Sigmoid colon (tissue), 7 donors: ENCODE data around the gene SOBP. TPM values are rescaled to one million over a fixed set of nuclear protein-coding genes. Genes with fewer than 3 reads are reported as not detected.
A peak's percentile ranks its signal among the peaks of the same experiment; 100 is the strongest.

Experiments used
- DNase-seq: peaks from one replicate; pipeline ENCODE4 v3.0.0-alpha.2; 2019
- H3K27ac ChIP-seq, 4 donors: fragments of 200-600 bp; sonication (generic); one replicate each; pipeline ENCODE4 v1.5.1; 2016 to 2019; ENCODE audit warnings: mild to moderate bottlenecking in 1 of 4
- H3K27me3 ChIP-seq, 3 donors: fragments of 200-600 bp; sonication (generic); one replicate each; pipeline ENCODE4 v1.5.1; 2019; ENCODE audit warnings: mild to moderate bottlenecking in 1 of 3
- H3K36me3 ChIP-seq, 4 donors: fragments of 200-600 bp; sonication (generic); one replicate each; pipeline ENCODE4 v1.5.1; 2016 to 2019
- H3K4me1 ChIP-seq, 4 donors: fragments of 200-600 bp; sonication (generic); one replicate each; pipeline ENCODE4 v1.5.1; 2017 to 2019
- H3K4me3 ChIP-seq, 4 donors: fragments of 200-600 bp; sonication (generic); one replicate each; pipeline ENCODE4 v1.5.1; 2017 to 2019; ENCODE audit warnings: mild to moderate bottlenecking in 2 of 4, moderate library complexity in 1 of 4
- H3K9me3 ChIP-seq, 4 donors: fragments of 200-600 bp in 3 of 4; sonication (generic) in 3 of 4; one replicate each; pipeline versions ENCODE4 v1.5.1 to v1.6.1; 2013 to 2019
- EP300 ChIP-seq, 4 donors: sonication (generic); formaldehyde crosslinking; IDR thresholded peaks; one replicate each; pipeline ENCODE4 v1.6.1; 2017; ENCODE audit warnings: antibody characterized with exemption in 4 of 4
- POLR2A ChIP-seq, 2 donors: fragments of 450-650 bp; IDR thresholded peaks; one replicate each; pipeline ENCODE4 v1.6.1; 2016; ENCODE audit warnings: antibody characterized with exemption in 2 of 2, mild to moderate bottlenecking in 2 of 2, moderate library complexity in 2 of 2
- POLR2AphosphoS5 ChIP-seq, 4 donors: sonication (generic); formaldehyde crosslinking; IDR thresholded peaks; one replicate each; pipeline ENCODE4 v1.6.1; 2017; ENCODE audit warnings: antibody characterized with exemption in 4 of 4
- WGBS, 2 donors: extraction: QIAGEN DNeasy Blood & Tissue Kit; methylation state at CpG; one replicate each; pipeline ENCODE4 v1.1.7; 2013; 5-methylcytosine and 5-hydroxymethylcytosine counted together
- intact Hi-C: fragments of 100-400 bp; cut with DNase I; formaldehyde crosslinking; loops from one replicate; pipeline ENCODE4 v1.15.1; 2023
- polyA plus RNA-seq, 3 donors: library from polyadenylated mRNA; stranded (reverse); fragments of 200-250 nt; gene quantifications; one replicate each; pipeline ENCODE4 v1.2.3, GENCODE V29; 2013
- total RNA-seq, 4 donors: library from RNA; depleted of rRNA; stranded (reverse); fragments of >200 nt; gene quantifications; one replicate each; pipeline ENCODE4 v1.1.0, GENCODE V29; 2016
- TF ChIP-seq, protein P1 (sequence below), 4 experiments: fragments of 450-650 bp in 3 of 4; fragments of 200-600 bp in 1 of 4; IDR thresholded peaks; one replicate each; pipeline ENCODE4 v1.5.1; 2016 to 2019; ENCODE audit warnings: antibody characterized with exemption in 4 of 4, mild to moderate bottlenecking in 3 of 4, moderate library complexity in 2 of 4
- donor health status: healthy with polysubstance abuse.
- donor health status: Bipolar disorder and iron deficiency.
- donor health status: healthy.

Gene SOBP
- total and polyA plus RNA-seq, 7 donors: 1.2 to 38.5 (median 16.8) TPM

DNA sequence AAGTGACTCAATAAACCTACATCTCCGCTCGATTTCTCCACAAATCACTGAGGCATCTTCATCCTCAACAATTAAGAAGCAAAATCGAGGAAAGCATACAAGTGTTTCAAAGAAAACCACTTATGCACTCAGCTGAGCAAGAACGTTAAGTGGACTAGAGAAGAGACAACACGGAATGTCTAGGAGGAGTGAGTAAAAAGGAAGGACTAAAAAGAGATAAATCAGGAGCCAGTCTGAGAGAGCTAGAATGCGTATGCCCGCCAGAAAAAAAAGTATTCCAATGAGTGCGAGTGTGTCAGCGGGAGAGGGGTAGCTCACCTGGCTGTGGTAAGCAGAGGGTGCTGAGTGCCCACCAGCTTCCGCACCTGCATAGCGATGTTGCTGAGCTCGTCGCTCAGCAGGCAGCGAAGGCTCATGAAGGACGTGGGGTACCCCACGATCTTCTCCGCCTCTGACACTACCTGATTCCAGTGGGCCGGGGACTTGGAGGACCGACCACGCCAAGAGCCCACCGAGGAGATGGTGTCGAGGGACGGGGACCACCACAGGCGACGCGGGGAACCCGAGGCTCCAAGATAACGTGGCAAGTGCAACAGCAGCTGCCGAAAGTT, 31.1 kb upstream of the SOBP start:
- DNase-seq: no peak
- Histone ChIP-seq H3K27ac (peak overlapping the region; percentile 81 to 89 (median 86)), H3K9me3 (no peaks in the 10 kb centered on the region), H3K4me1 (peaks cover 0 to 13% (median 8%) of the 10 kb centered on the region in 4 donors), H3K27me3 (no peaks in the 10 kb centered on the region), H3K36me3 (no peaks in the 10 kb centered on the region), H3K4me3 (peak overlapping the region; percentile 66 to 81 (median 72))
- 0 to 1% methylated on average over 29 of the region's 29 CpGs for WGBS, 2 donors
- intact Hi-C loops: loop anchor here (2.0 to 10.0 kb wide), 2 partner anchors 32 to 196 kb away; partner anchors contain the start of gene SOBP
- TF ChIP-seq EP300 (IDR thresholded peaks at IDR 0.05) (no peak), POLR2AphosphoS5 (IDR thresholded peaks at IDR 0.05) (no peak), POLR2A (IDR thresholded peaks at IDR 0.05) (no peak)
- TF ChIP-seq, protein P1, sequence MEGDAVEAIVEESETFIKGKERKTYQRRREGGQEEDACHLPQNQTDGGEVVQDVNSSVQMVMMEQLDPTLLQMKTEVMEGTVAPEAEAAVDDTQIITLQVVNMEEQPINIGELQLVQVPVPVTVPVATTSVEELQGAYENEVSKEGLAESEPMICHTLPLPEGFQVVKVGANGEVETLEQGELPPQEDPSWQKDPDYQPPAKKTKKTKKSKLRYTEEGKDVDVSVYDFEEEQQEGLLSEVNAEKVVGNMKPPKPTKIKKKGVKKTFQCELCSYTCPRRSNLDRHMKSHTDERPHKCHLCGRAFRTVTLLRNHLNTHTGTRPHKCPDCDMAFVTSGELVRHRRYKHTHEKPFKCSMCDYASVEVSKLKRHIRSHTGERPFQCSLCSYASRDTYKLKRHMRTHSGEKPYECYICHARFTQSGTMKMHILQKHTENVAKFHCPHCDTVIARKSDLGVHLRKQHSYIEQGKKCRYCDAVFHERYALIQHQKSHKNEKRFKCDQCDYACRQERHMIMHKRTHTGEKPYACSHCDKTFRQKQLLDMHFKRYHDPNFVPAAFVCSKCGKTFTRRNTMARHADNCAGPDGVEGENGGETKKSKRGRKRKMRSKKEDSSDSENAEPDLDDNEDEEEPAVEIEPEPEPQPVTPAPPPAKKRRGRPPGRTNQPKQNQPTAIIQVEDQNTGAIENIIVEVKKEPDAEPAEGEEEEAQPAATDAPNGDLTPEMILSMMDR (IDR thresholded peaks at IDR 0.05): no peak

DNA sequence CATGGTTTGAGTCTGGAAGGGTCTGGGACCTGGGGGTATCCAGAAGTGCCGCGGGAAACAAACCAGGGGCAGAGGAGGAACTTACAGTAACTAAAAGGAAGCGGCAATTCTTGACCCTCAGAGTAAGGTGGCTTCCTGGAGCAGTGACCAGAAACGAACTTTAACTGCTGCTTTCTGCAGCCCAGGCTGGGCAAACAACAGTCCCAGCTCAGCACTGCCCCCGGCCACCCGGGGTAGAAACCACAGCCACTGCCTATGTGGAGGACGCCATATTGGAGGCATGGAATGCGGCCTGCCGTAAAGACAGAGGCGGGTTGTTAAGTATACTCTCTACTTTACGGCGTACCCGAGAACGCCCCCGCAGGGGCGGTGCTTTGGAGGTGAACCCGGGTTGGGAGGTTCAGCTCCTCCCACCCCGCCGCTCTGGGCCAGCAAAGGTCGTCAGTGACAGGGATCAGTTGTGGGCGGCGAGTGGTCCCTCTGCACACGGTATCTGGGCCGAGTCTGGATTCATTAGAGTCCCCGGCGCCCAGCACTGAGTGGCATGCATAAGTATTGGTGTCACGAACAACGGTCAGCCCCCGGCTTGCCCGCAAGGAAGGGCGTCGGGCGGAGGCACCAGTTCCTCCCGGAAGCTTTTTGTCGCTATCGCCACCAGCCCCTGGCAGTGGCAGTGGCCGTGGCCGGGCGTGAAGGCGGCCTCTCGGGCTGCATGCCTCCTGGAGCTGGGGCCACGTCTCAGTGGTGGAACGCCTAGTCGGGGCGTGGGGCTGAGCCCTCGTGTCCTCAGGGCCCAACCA, 30.4 kb upstream of the SOBP start, which contains the start of gene PDSS2:
PDSS2 (minus strand) TSS at position 282 of the 800 bp plus-strand sequence; CDS start at position 3, 279 bp downstream.
- Histone ChIP-seq H3K4me3 (peak within 1 kb of the TSS; percentile 66 to 81 (median 72)), H3K4me1 (peaks cover 0 to 13% (median 8%) of the 10 kb centered on the region in 4 donors), H3K27me3 (no peaks in the 10 kb centered on the region), H3K27ac (peak within 1 kb of the TSS; percentile 81 to 89 (median 86)), H3K9me3 (no peaks in the 10 kb centered on the region), H3K36me3 (no peaks in the 10 kb centered on the region)
- intact Hi-C loops: loop anchor here (2.0 to 10.0 kb wide), 2 partner anchors 31 to 195 kb away; partner anchors contain the start of gene SOBP
- DNase-seq: peak; percentile 97
- WGBS, 2 donors: 0% methylated on average over 46 of the region's 46 CpGs
- TF ChIP-seq POLR2AphosphoS5 (IDR thresholded peaks at IDR 0.05) (peak; percentile 67 to 85 (median 82)), EP300 (IDR thresholded peaks at IDR 0.05) (no peak), POLR2A (IDR thresholded peaks at IDR 0.05) (peak in 1 of 2 donors; percentile 80)
- TF ChIP-seq, protein P1 (IDR thresholded peaks at IDR 0.05): peak in 2 of 4 experiments; percentile 23

DNA sequence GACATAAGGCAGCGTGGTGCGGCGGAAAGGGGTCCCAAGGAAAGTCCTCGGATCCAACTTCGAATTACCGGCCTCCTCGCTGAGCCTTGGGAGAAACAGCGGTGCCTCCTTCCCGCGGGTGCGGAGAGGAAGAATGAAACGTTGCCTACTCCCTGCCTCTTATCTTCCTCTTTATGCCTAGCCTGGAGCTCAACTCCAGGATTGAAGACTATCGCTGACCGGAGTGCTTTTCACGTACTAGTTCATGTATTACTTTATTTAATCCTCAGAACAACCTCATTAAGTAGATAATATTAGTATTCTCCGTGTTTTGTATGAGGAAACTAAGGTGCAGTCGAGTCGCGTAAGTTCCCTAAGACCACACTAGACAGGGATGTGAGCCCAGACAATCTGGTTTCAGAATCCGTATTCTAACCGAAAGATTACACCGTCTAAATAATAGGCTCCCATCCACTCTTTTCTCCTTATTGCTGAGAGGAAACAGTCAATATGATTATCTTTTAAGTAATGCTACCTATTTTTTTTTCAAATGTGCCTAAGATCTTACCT, 29.8 kb upstream of the SOBP start:
- intact Hi-C loops: no loop called here
- 36 to 37% methylated on average over 22 of the region's 22 CpGs for WGBS, 2 donors
- Histone ChIP-seq H3K36me3 (no peaks in the 10 kb centered on the region), H3K27ac (peak overlapping the region; percentile 81 to 89 (median 86)), H3K27me3 (no peaks in the 10 kb centered on the region), H3K4me3 (peak overlapping the region; percentile 66 to 81 (median 72)), H3K4me1 (peaks cover 0 to 13% (median 8%) of the 10 kb centered on the region in 4 donors), H3K9me3 (no peaks in the 10 kb centered on the region)
- DNase-seq: no peak
- TF ChIP-seq POLR2A (IDR thresholded peaks at IDR 0.05) (no peak), EP300 (IDR thresholded peaks at IDR 0.05) (no peak), POLR2AphosphoS5 (IDR thresholded peaks at IDR 0.05) (no peak)
- TF ChIP-seq, protein P1 (IDR thresholded peaks at IDR 0.05): no peak

DNA sequence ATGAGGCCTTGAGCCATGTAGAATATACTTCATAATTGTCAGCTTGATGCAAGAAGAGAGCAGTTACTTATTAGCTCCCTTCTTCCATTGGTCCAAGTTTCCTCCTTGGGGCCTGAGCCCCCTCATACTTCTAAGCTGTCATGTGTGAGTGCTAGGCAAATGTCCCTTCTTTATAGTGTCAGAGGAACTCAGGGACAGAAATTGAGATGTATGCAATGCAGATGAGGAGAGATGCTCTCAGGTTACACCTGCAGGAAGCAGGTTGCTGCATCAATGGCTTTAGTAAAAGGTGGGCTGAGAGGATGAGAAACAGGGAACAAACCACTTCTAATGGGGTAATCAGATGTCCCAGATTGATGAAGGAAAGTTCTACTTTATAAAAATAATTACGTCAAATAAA, 23.9 kb upstream of the SOBP start:
- intact Hi-C loops: no loop called here

More for the DNA sequence above, 23.9 kb upstream of the SOBP start:
- H3K36me3 ChIP-seq: no peaks in the 10 kb centered on the region
- H3K4me3 ChIP-seq: no peak overlapping the region
- no peak for DNase-seq
- H3K4me1 ChIP-seq: no peaks in the 10 kb centered on the region
- WGBS, 2 donors: 85 to 91% methylated on average over 1 of the region's 1 CpG
- H3K27ac ChIP-seq: no peak overlapping the region
- TF ChIP-seq EP300 (IDR thresholded peaks at IDR 0.05) (no peak), POLR2AphosphoS5 (IDR thresholded peaks at IDR 0.05) (no peak), POLR2A (IDR thresholded peaks at IDR 0.05) (no peak)
- TF ChIP-seq, protein P1 (IDR thresholded peaks at IDR 0.05): no peak
- H3K9me3 ChIP-seq: no peaks in the 10 kb centered on the region
- no peaks in the 10 kb centered on the region for H3K27me3 ChIP-seq
